ENCODE results near the gene AVL9.
"Not testable (repeated sequence)": the region's sequence is repeated elsewhere in the genome, so short reads cannot be mapped to it uniquely, and the experiment has no call there.

Gene AVL9

DNA sequence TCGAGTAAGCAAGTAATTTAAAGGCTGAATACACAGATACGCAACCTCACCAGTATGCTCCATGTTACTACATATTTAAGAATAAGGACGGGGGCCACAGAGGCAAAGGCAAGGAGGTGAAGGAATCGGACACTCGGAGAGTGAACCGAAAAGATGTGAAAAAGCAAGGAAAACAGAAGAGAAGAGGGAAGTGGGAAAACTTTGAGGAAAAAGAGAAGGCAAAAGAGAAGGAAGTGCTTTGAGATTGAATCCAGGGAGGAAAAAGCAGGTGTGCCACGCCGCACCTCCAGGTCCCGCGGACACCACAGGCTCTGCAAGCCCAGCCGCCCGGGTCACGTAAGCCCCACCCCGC is 367 bp upstream of the AVL9 start:
- Histone ChIP-seq H3K9me3 (ENCODE audit: control insufficient read depth, low read length) (no peaks in the 10 kb centered on the region), H3K4me3 (ENCODE audit: insufficient read depth, low read depth, low read length) (peak overlapping the region; percentile 45), H3K4me1 (ENCODE audit: control insufficient read depth, insufficient read depth, low read length) (peaks cover 9% of the 10 kb centered on the region), H3K36me3 (ENCODE audit: control insufficient read depth, insufficient read depth, low read length) (no peaks in the 10 kb centered on the region), H3K27ac (ENCODE audit: insufficient read depth, low read depth, low read length, poor library complexity, severe bottlenecking) (no peak overlapping the region), H3K27me3 (ENCODE audit: control insufficient read depth, insufficient read depth, low read length, poor library complexity, severe bottlenecking) (no peaks in the 10 kb centered on the region)
- 0 to 1% methylated on average over 13 to 14 of the region's 14 CpGs for WGBS, 2 experiments

DNA sequence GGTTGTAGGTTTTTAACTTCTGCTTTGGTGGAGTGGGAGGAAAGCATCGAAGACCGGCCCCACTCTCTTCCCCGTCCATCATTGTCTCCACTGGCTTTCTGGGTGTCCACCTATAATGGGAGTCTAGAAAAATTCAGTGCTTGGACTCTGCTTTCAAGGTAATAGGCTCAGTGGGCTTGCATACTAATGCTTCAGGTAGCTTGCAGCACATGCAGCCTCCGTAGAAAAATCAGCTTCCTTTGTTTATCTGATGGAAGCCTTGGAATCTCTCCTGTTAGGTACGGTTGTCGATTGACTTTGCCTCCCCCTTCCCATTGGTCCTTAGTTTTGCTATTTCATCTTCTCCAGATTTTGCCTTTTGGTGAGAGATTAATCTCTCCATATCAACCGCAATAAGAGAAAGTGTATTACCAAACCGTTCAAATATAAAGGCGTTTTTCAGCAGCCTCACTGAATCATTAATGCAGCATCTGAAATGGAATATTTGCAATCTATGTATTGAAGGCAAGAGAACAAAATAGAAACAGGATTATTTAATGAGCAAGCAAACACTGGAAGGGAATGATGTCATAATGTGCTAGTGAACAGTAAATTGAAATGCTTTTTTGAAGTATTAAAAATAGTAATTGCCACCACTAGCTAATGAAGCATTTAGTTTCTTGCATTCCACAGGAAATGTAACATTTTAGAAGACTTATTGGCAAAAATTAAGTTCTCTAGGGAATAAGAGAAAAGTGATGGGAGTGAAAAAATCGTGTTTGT is 944 bp downstream of the AVL9 start:
- Histone ChIP-seq H3K27me3 (ENCODE audit: control insufficient read depth, insufficient read depth, low read length, poor library complexity, severe bottlenecking) (no peaks in the 10 kb centered on the region), H3K27ac (ENCODE audit: insufficient read depth, low read depth, low read length, poor library complexity, severe bottlenecking) (peak overlapping the region; percentile 76), H3K36me3 (ENCODE audit: control insufficient read depth, insufficient read depth, low read length) (no peaks in the 10 kb centered on the region), H3K4me3 (ENCODE audit: insufficient read depth, low read depth, low read length) (peak overlapping the region; percentile 68), H3K9me3 (ENCODE audit: control insufficient read depth, low read length) (no peaks in the 10 kb centered on the region), H3K4me1 (ENCODE audit: control insufficient read depth, insufficient read depth, low read length) (peaks cover 16% of the 10 kb centered on the region)
- WGBS, 2 experiments, result 9 to 11% methylated on average over 10 of the region's 10 CpGs

DNA sequence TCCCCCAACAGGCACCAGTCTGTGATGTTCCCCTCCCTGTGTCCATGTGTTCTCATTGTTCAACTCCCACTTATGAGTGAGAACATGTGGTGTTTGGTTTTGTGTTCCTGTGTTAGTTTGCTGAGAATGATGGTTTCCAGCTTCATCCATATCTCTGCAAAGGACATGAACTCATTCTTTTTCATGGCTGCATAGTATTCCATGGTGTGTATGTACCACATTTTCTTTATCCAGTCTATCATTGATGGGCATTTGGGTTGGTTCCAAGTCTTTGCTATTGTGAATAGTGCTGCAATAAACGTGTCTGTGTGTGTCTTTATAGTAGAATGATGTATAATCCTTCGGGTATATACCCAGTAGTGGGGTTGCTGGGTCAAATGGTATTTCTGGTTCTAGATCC is 4.5 kb downstream of the AVL9 start:
- not testable (repeated sequence) for H3K27ac ChIP-seq (ENCODE audit: insufficient read depth, low read depth, low read length, poor library complexity, severe bottlenecking); H3K9me3 ChIP-seq (ENCODE audit: control insufficient read depth, low read length); H3K27me3 ChIP-seq (ENCODE audit: control insufficient read depth, insufficient read depth, low read length, poor library complexity, severe bottlenecking); H3K4me3 ChIP-seq (ENCODE audit: insufficient read depth, low read depth, low read length); H3K36me3 ChIP-seq (ENCODE audit: control insufficient read depth, insufficient read depth, low read length)
- 94 to 100% methylated on average over 2 of the region's 2 CpGs for whole genome bisulfite sequencing, 2 experiments
- H3K4me1 ChIP-seq (ENCODE audit: control insufficient read depth, insufficient read depth, low read length), result peaks cover 21% of the 10 kb centered on the region

DNA sequence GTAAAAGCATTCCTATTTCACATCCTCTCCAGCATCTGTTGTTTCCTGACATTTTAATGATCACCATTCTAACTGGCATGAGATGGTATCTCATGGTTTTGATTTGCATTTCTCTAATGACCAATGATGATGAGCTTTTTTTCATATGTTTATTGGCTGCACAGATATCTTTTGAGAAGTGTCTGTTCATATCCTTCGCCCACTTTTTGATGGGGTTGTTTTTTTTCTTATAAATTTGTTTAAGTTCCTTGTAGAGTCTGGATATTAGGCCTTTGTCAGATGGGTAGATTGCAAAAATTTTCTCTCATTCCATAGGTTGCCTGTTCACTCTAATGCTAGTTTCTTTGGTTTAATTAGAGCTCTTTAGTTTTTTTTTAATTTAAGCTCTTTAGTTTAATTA is 4.9 kb downstream of the AVL9 start:
- H3K4me1 ChIP-seq (ENCODE audit: control insufficient read depth, insufficient read depth, low read length), result peaks cover 21% of the 10 kb centered on the region
- not testable (repeated sequence) for H3K27me3 ChIP-seq (ENCODE audit: control insufficient read depth, insufficient read depth, low read length, poor library complexity, severe bottlenecking); H3K27ac ChIP-seq (ENCODE audit: insufficient read depth, low read depth, low read length, poor library complexity, severe bottlenecking); H3K9me3 ChIP-seq (ENCODE audit: control insufficient read depth, low read length); H3K36me3 ChIP-seq (ENCODE audit: control insufficient read depth, insufficient read depth, low read length); H3K4me3 ChIP-seq (ENCODE audit: insufficient read depth, low read depth, low read length)
- WGBS, 2 experiments, result 94 to 97% methylated on average over 1 of the region's 1 CpG

DNA sequence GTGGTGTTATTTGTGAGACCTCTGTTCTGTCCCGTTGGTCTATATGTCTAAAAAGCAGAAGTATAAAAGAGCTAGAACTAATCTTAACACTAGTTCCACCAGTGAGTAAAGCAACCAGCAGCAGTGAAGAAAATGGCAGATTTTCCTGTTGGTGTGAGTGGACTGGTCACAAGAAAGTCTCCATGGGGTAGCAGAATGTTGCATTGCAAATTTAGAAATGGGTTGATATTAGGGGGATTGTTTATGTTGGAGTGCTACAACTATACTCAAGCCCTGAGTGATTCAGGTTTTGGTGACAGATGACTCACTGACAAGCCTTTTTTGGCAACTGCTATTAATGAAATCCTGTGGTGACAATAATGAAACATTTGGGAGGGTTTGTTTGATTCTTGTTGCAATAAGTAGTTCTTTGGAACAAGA is 5.6 kb downstream of the AVL9 start:
- Histone ChIP-seq H3K36me3 (ENCODE audit: control insufficient read depth, insufficient read depth, low read length) (no peaks in the 10 kb centered on the region), H3K4me3 (ENCODE audit: insufficient read depth, low read depth, low read length) (no peak overlapping the region), H3K27me3 (ENCODE audit: control insufficient read depth, insufficient read depth, low read length, poor library complexity, severe bottlenecking) (no peaks in the 10 kb centered on the region), H3K27ac (ENCODE audit: insufficient read depth, low read depth, low read length, poor library complexity, severe bottlenecking) (no peak overlapping the region), H3K4me1 (ENCODE audit: control insufficient read depth, insufficient read depth, low read length) (peaks cover 21% of the 10 kb centered on the region), H3K9me3 (ENCODE audit: control insufficient read depth, low read length) (no peaks in the 10 kb centered on the region)
- WGBS, 2 experiments, result 43 to 85% methylated on average over 1 of the region's 1 CpG

DNA sequence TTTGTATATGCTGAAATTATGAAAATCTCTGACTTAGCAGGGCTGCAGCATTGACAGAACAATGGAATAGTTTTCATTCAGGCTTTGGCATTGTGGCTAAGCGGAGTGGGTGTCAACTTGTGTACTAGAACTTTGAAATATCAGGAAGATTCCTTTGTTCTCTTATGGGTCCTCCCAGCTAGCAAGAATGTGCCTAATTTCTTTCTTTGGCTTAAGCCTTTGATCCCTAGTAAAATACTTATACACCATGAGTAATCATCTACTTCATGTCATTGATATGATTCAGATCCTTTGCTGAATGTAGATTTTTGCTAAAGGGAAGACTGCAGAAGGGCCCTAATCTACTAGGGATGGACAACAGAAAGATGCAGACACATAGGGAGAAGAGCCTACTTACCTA is 6.2 kb downstream of the AVL9 start:
- Histone ChIP-seq H3K4me1 (ENCODE audit: control insufficient read depth, insufficient read depth, low read length) (peaks cover 16% of the 10 kb centered on the region), H3K27me3 (ENCODE audit: control insufficient read depth, insufficient read depth, low read length, poor library complexity, severe bottlenecking) (no peaks in the 10 kb centered on the region), H3K9me3 (ENCODE audit: control insufficient read depth, low read length) (no peaks in the 10 kb centered on the region), H3K4me3 (ENCODE audit: insufficient read depth, low read depth, low read length) (no peak overlapping the region), H3K27ac (ENCODE audit: insufficient read depth, low read depth, low read length, poor library complexity, severe bottlenecking) (no peak overlapping the region), H3K36me3 (ENCODE audit: control insufficient read depth, insufficient read depth, low read length) (no peaks in the 10 kb centered on the region)
- 75 to 82% methylated on average over 1 of the region's 1 CpG for WGBS, 2 experiments

DNA sequence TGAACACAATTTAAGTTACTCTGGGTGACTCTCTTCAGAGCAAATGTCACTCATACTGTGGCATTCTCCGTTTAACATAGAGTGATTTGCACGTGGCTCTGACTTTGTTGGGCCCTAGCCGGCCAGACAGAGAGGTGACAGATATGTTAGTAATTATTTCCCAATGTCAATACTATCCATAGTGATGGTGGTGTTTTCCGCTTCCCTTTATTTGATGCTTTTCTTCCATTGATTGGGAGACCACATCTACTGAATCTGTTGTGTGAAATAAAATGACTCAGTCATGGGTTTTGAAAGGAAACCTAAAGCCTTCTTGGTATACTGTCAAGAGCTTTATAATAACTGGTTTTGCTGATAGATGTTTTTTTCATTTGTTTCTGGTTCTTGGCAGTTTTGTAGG is 7.4 kb downstream of the AVL9 start:
- H3K4me3 ChIP-seq (ENCODE audit: insufficient read depth, low read depth, low read length), result no peak overlapping the region
- 73 to 84% methylated on average over 3 to 4 of the region's 4 CpGs for WGBS, 2 experiments
- H3K4me1 ChIP-seq (ENCODE audit: control insufficient read depth, insufficient read depth, low read length), result peaks cover 13% of the 10 kb centered on the region
- H3K27me3 ChIP-seq (ENCODE audit: control insufficient read depth, insufficient read depth, low read length, poor library complexity, severe bottlenecking), result no peaks in the 10 kb centered on the region
- H3K9me3 ChIP-seq (ENCODE audit: control insufficient read depth, low read length), result no peaks in the 10 kb centered on the region
- no peak overlapping the region for H3K27ac ChIP-seq (ENCODE audit: insufficient read depth, low read depth, low read length, poor library complexity, severe bottlenecking)
- no peaks in the 10 kb centered on the region for H3K36me3 ChIP-seq (ENCODE audit: control insufficient read depth, insufficient read depth, low read length)

DNA sequence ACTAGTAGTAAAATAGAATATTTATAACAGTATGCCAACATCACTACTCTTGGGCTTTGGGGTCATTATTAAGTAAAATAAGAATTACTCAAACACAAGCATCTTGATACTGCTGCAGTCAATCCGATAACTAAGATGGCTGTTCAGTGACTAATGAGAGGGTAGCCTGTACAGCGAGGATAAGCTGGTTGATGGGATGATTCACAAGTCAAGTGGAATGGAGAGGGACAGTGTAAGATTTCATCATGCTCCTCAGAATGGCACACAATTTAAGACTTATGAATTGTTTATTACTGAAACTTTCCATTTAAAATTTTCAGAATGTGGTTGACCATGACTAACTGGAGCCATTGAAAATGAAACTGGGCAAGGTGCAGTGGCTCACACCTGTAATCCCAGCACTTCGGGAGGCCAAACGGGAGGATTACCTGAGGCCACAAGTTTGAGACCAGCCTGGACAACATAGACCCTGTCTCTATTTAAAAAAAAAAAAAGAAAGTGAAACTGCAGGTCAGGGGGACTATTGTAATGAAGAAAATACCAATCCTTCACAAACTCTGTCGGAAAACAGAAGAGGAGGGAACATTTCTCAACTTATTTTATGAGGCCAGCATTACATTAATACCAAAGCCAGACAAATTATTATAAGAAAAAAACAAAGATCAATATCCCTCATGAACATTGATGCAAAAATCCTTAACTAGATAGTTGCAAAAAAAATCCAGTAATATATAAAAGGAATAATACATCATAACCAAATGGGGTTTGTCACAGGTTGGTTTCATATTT is 11.2 kb downstream of the AVL9 start:
- no peaks in the 10 kb centered on the region for H3K36me3 ChIP-seq (ENCODE audit: control insufficient read depth, insufficient read depth, low read length)
- H3K27me3 ChIP-seq (ENCODE audit: control insufficient read depth, insufficient read depth, low read length, poor library complexity, severe bottlenecking), result no peaks in the 10 kb centered on the region
- H3K27ac ChIP-seq (ENCODE audit: insufficient read depth, low read depth, low read length, poor library complexity, severe bottlenecking), result no peak overlapping the region
- no peaks in the 10 kb centered on the region for H3K9me3 ChIP-seq (ENCODE audit: control insufficient read depth, low read length)
- peaks cover 3% of the 10 kb centered on the region for H3K4me1 ChIP-seq (ENCODE audit: control insufficient read depth, insufficient read depth, low read length)
- 89 to 95% methylated on average over 5 of the region's 5 CpGs for WGBS, 2 experiments
- no peak overlapping the region for H3K4me3 ChIP-seq (ENCODE audit: insufficient read depth, low read depth, low read length)

DNA sequence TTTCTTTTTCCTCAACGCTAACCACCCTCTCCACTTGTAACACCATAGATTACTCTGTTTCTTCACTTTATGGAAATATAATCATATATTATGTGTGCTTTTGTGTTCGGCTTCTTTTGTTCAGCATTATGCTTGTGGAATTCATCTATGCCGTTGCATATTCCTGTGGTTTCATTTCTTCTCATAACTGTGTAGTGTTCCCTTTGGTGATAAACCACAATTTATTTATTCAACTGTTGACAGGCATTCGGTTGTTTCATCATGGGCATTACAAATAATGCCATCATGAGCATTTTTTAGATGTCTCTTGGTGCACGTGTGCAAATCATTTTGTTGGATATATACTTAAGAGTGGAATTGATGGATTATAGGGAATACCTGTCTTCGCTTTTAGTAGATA is 12.1 kb downstream of the AVL9 start:
- Histone ChIP-seq H3K27ac (ENCODE audit: insufficient read depth, low read depth, low read length, poor library complexity, severe bottlenecking) (no peak overlapping the region), H3K27me3 (ENCODE audit: control insufficient read depth, insufficient read depth, low read length, poor library complexity, severe bottlenecking) (no peaks in the 10 kb centered on the region), H3K36me3 (ENCODE audit: control insufficient read depth, insufficient read depth, low read length) (no peaks in the 10 kb centered on the region), H3K9me3 (ENCODE audit: control insufficient read depth, low read length) (no peaks in the 10 kb centered on the region), H3K4me3 (ENCODE audit: insufficient read depth, low read depth, low read length) (no peak overlapping the region), H3K4me1 (ENCODE audit: control insufficient read depth, insufficient read depth, low read length) (no peaks in the 10 kb centered on the region)
- 91 to 99% methylated on average over 6 of the region's 6 CpGs for WGBS, 2 experiments

DNA sequence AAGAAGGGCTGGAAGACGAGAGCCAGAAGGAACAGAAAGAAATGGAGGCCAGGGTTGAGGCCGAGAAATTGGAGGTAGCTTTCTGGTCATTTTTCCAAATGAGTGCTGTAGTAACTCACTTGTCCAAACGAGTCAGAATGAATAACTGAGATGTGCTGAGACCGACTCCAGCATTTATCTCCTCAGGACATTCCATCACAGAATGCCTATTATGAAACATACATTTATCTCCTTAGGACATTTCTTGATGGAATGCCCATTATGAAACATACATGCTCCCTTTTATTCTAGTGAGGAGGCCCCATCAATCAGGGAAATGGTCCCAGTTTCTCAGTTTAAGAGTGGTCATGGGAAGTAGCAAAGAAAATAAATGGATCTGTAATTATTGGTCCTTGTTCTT is 16.5 kb downstream of the AVL9 start:
- Histone ChIP-seq H3K4me3 (ENCODE audit: insufficient read depth, low read depth, low read length) (no peak overlapping the region), H3K4me1 (ENCODE audit: control insufficient read depth, insufficient read depth, low read length) (no peaks in the 10 kb centered on the region), H3K27me3 (ENCODE audit: control insufficient read depth, insufficient read depth, low read length, poor library complexity, severe bottlenecking) (no peaks in the 10 kb centered on the region), H3K27ac (ENCODE audit: insufficient read depth, low read depth, low read length, poor library complexity, severe bottlenecking) (no peak overlapping the region), H3K36me3 (ENCODE audit: control insufficient read depth, insufficient read depth, low read length) (peaks cover 3% of the 10 kb centered on the region), H3K9me3 (ENCODE audit: control insufficient read depth, low read length) (no peaks in the 10 kb centered on the region)
- 95% methylated on average over 4 of the region's 4 CpGs for WGBS, 2 experiments
